GM18508 (cell line): ENCODE data around the gene TTYH2.

Source experiments
- ATAC-seq: cut with Tn5 transposase; IDR thresholded peaks from one replicate; pipeline ENCODE4 v1.9.1; 2021; ENCODE audit warnings: moderate number of reproducible peaks; ENCODE audit not compliant: insufficient read depth, unreplicated experiment

Gene TTYH2

DNA sequence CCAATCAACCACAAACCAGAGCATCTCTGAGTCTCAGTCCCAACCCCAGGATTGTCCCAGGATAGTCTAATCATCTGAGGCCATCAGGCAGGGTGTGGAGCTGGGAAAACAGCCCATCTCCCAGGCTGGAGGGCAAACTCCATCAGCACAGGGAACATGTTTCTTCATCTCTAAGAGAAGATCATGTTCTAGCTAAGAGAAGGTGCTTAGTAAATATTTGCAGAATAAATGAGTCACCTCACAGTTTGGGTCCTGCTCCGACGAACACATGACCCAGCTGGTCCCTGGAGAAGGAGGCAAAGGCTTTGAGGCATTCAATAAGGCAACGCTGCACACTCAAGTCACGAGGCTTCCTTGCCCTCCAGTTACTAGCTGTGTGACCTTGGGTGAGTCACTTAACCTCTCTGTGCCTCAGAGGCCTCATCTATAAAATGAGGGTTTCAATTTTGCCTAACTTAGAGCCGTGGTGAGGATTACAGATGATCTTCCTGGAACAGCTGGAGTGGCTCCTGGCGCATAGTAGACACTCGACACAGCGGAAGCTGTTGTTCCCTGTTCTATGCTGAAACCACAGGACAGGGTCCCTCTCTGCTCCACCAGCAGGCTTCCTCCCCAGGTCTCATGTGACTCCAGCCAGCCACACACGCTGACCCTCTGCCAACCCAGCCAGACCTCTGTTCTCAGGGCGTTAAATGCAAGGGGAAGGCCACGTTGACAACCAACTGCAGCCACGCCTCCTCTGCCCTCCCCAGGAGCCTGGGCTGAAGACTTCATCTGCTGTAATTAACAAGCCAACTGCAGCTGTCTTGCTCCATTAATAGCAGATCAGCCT lies 20.2 kb upstream of the TTYH2 start:
- no peak for ATAC-seq

DNA sequence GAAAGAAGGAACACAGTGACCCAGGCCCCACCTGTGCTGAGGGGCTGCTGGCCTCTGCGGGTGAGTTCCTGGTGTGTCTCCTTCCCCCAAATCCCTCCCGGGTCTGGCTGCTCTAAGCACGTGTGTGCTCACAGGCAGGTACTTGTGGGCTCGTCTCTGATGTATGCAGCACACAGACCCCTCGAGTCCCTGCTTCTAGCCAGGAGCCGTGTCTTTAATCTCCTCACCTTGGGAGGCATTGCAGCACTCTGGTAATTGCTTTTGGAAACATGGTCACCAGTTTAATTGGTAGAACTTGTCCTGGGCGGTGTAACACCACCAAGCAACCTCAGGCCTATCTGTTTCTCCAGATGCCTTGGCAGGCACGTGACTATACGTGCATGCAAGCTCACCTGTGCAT lies 18.7 kb upstream of the TTYH2 start:
- ATAC-seq = no peak

DNA sequence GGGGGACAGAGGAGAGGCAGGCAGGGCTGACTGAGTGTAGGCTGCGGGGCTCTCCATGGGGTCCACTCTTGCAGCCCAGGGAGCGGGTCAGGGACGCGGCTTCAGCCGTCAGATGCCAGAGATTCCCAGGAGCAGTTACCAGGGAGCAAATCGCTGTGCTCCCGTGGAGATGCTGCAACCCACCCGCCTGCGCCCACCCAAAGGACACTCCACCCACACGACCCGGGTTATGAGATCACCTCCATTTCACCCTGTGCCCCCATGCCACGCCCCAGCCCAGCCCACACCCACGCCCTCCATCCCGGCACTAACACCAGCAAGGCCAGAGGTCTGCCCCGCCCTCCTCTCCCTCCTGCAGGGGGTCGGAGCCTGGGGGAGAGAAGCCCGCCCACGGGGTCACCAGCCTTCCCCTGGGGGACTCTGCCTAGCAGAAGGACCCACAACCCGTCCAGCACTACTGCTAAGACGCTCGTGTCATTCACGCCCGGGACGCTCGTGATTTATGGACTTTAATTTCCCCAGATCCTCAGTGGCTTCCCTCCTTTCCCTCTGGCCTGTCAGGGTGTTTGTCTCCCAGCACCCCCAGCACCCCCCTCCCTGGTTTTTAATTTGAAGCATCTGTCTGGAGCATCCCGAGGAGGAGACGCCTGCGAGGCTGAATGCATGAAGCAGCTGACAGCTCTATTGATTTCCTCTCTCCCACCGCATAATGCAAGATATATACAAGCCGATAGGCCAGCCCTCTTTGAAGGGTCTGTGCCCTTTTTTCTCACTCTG lies 16.6 kb upstream of the TTYH2 start:
- no peak for ATAC-seq

DNA sequence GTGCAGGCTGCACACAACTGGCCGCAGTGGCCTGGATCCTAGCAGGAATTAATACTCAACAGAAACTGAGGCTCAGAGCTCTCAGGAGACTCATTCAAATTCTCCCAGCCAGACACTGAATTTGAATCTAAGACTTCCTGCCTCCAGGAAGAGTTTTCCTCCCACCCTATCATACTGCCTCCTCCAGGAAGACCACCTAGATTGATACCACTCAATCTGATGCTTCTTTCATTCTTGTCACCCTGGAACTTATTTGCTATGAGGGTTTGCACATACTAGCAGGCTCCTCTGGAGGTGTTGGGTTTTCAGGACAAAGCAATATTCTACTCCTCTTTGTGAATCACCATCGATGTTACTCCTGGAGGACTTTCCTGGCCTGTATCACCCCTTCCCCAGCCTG lies 15.6 kb upstream of the TTYH2 start:
- no peak for ATAC-seq

DNA sequence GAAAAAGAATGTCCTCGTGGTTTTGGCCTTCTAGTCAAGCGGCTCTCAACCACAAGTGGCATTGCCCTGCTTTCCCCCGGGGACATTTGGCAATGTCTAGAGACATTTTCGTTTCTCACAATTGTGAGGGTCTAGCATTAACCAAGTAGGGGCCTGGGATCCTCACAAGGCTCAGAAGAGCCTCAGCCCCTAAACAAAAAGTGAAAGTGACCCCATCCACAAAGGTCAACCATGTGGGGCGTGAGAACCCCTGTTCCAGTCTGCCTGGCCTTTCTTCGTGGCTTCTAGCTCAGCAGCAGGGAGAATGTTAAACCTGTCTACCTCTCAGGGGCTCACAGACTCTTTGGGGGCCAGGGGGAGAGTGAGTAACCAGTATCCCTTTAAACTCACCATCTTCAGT lies 14.7 kb upstream of the TTYH2 start:
- ATAC-seq = no peak

DNA sequence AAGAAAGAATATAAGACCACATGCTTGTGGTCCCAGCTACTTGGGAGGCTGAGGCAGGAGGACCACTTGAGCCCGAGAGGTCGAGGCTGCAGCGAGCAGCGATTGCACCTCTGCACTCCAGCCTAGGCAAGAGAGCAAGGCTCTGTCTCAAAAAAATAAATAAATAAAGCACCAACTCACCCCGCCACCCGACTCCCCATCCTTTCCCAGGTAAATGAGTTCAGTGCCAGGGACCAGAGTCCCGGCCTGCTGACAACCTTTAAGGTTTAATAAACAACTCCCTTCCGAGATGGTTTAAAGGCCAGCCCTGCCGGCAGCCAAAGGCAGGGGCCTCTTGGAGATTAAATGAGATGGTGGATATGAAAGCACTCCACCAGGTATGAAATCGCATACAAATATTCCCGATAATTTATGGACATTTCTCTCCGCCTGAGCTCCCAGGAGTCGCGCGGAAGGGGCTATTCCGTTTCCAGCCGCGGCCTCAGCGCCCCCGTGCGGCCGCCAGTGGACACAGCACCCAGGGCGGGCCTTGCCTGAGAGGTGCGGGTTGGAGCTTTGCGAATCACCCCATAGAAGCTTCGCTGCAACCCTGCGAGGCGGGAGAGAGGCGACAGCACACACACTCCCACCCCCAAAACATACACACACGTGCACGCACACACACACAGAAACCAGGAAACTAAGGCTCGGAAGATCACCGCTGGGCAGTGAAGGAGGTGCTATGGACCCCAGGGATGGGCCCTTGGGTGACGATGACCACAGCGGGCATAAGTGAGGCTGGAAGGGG lies 13.9 kb upstream of the TTYH2 start:
- ATAC-seq = no peak

DNA sequence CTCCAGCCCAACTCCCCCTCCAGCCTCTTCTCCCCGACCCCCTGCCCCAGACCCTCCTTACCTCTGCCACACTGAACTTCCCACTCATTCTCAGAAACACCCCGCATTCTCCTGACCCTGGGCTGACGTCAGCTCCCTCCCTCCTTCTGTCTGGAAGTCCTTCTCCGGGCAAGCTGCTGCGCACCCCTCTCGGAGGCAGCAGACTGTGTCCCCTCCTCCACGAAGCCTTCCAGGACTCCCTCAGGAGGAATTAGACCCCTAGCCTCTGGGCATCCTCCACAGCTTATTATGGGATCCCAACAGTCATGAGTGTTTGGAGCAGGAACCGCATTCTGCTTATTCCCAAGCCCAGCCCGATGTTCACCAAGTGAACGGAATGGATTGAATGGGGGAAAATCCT lies 13.3 kb upstream of the TTYH2 start:
- no peak for ATAC-seq

DNA sequence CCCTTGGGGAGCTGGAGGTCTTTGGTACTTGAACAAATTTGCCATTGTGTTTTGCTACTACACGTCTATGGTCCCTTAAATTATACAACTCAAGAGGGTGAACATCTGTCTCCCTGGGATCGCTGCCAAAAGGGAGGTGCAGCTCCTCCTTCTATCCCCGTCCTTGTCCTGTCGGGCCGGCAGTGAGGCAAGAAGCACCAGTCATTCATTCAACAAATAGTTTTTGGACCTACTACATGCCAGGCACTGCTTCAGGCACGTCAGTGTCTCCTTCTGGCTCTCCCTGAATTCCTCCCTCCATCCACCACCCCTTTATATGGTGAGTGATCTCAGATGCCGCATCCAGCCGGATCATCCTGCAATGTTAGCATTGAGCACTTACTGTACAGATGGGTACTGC lies 12.1 kb upstream of the TTYH2 start:
- no peak for ATAC-seq

DNA sequence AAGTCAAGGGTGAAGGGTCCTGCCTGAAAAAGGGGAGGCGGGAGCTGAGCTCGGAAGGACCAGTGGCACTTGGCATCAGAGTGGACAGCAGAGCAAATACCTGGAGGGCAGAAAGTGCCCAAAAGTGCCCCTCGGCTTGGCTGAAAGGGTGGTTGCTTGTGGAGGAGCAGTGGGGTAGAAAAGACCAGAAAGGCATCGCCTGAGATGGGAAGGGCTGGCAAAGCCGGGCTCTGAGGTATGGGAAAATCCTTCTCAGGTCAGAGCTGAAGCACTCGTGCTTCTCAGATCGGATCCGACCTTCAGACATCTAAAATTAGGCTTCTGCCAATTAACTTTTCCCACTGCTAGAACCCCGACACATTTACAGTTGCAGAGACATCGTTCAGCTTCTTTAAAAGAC lies 11.4 kb upstream of the TTYH2 start:
- no peak for ATAC-seq

DNA sequence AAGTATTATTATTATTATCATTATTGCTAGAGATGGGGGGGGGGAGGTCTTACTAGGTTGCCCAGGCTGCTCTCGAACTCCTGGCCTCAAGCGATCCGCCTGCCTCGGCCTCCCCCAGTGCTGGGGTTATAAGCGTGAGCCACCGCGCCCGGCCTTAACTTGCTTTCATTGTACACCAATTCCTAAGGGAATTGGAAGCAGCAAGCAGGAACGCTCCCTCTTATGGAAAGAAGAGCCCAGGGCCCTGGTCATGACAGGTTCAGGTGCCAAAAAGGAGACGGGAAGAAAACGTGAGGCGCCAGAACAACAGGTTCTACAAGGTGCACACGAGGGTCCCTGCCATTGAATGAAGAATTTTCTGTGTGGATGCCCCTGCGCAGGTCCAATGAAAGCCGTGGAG lies 10.4 kb upstream of the TTYH2 start:
- no peak for ATAC-seq

DNA sequence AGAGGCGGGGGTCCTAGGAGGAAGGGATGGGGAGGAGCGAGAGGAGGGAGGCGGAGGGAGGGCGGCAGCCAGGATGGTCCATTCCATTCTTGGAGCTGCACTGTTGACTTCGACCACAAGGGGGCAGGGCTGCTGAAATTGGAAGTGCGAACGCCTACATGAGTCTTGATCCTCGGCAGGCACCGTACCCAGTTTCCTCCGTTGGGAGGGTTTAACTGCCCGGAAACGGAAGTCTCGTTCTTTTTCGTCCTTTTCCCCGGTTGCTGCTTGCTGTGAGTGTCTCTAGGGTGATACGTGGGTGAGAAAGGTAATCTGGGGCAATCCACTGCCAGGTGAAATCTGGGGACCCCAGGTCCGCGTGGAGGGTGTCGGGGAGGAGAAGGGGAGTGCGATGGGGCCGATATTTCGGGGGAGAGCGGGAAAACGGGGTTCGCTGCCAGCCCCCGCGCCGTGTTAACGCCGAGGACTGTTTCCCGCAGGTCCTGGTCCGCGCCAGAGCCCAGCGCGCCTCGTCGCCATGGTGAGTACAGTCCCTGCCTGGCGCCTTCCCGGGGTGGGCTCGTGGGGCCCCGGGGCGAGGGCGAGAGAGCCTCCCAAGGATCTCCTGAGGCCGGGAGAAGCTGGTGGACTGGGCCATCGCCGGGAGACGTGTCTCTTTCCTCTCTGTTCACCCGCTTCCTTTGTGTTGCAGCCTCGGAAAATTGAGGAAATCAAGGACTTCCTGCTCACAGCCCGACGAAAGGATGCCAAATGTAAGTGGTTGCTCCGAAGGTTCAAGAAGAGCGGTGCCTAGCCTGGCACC lies 9.7 kb upstream of the TTYH2 start, which contains the start of gene RPL38:
RPL38 (plus strand) TSS at position 240 of the 802 bp plus-strand sequence; CDS start at position 518, 278 bp downstream.
- ATAC-seq = peak; percentile 43

DNA sequence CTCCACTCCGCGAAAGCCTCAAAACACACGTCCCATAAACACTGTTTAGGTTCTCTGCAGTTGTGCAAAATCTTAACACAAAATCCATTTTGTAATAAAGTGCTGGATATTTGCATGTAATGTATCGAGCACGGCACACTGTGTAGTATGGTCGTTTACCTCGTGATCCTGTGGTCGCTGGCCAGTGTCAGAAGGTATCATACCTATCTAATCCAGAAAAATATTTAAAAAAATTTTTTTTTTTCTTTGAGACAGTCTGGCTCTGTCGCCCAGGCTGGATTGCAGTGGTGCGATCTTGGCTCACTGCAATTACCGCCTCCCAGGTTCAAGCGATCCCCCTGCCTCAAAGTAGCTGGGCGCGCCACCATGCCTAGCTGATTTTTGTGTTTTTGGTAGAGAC lies 8.9 kb upstream of the TTYH2 start:
- ATAC-seq = no peak

DNA sequence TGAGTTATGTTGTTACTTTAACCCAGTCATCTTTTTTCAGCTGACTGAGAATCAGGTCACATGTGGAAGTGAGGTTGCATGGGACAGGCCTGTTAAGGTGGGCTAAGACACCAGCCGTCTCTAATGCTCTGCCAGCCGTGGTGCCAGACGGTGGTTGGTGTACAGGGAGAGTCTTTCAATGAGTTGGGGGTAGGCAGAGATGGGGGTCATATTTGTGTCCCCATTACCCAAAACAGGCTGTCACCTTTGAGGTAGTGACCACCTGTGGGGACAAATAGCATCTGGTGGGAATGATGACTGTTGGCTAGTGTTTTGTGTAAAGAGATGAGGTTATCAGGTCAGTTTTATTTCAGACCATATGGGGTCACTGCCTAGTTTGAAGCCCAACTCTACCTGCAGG lies 8.1 kb upstream of the TTYH2 start:
- no peak for ATAC-seq

DNA sequence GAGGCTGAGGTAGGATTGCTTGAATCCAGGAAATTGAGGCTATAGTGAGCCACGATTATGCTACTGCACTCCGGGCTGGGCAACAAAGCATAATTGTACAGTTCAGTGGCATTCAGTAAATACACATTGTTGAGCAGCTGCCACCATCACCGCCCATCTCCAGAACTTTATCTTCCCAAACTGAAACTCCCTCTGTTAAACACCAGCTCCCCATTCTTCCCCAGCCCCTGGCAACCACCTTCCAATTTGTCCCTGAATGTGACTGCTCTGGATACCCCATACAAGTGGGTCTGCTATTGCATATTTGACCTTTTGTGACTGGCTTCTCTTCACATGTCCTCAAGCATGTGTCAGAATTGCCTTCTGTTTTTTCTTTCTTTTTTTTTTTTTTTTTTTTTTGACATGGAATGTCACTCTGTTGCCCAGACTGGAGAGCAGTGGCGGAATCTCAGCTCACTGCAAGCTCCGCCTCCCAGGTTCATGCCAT lies 7.0 kb upstream of the TTYH2 start:
- no peak for ATAC-seq

DNA sequence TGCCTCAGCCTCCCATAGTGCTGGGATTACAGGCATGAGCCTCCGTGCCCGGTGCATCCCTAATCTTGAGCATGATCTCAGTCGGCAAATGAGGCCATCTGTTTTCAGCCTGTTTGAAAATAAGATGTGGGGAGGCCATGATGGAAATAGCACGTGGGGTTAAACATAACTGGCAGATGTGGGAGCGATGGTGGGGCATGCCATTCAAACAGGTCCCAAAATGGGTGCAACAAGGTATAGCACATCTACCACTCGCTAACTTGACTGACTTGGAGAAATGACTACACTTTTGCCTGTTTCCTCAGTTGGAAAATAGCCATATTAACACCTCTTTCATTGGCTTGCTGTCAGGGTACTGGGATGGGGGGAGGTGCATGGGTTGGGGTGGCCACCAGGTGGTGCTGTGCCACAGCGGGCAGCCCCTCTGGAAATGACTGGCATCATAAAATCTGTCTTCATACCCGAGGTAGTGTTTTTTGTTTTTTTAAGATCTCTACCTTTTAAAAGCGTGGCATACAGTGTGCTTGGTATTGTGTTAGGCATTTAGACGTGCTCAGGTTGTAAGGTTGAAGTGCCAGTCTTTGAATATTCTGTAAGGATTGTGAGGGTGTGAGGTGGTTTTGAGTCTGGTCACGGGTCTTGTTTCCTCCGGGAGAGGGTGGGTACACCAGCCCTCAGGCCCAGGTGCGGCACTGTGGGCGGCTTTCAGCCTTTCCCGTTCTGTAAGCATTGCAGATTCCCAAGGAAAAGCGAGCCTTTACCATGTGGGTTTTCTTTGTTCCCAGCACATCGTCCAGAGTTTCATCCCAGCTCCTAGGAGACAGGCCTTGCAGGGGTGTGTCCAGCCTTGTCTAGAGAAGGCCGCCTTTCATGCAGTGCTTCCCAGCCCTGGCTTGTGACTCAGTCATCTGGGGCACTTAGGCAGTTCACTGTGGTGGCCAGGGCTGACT lies 2.9 kb upstream of the TTYH2 start:
- ATAC-seq = no peak

DNA sequence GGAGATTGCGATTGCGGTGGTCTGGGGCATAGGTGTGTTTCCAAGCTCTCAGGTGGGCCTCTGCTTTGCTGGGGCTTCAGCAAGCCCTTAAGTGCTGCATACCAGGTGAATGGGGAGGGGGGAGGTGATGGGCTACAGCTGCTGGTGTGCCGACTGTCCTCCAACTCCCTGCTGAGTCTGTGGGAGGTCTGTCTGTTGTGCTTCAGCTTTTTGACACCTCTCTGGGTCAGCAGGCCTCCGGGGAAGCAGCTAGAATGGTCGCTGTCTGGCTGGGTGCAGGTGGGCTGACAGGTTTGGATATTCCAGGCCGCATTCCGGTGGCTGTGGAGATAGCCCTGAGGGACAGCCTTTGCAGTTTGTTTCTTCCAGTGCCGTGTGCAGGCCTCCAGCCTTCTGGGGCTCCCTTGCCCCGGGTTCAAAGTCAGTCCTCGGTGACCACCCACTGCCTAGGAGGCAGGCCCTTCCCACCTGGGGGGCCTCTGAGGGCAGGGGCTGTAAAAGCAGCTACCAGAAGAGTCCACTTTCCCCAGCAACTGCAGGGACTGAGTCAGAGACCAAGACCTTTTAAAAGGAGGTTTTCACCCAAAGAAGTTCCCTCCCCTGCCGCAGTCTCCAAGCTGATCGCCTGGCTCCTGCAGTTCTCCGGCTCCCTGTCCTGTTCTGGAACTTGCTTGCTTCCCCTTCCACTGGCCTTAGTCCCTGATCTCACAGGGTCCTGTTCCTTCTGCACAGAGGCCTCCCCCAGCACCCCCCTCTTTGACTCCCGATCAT lies 2.0 kb upstream of the TTYH2 start:
- ATAC-seq = no peak

DNA sequence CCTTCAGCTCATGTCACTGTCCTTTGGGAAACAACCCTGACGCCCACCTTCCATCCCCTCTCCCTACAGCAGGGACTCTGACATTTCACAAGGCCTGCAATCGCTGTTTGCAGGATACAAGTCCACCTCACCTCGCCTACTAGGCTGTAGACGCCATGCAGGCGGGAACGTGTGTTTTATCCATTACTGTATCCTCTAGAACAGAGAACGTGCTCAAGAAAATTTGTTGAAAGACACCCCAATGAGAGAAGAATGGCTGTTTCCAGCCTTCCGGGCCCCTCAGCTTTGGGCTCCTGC lies 1.5 kb upstream of the TTYH2 start:
- ATAC-seq = no peak

DNA sequence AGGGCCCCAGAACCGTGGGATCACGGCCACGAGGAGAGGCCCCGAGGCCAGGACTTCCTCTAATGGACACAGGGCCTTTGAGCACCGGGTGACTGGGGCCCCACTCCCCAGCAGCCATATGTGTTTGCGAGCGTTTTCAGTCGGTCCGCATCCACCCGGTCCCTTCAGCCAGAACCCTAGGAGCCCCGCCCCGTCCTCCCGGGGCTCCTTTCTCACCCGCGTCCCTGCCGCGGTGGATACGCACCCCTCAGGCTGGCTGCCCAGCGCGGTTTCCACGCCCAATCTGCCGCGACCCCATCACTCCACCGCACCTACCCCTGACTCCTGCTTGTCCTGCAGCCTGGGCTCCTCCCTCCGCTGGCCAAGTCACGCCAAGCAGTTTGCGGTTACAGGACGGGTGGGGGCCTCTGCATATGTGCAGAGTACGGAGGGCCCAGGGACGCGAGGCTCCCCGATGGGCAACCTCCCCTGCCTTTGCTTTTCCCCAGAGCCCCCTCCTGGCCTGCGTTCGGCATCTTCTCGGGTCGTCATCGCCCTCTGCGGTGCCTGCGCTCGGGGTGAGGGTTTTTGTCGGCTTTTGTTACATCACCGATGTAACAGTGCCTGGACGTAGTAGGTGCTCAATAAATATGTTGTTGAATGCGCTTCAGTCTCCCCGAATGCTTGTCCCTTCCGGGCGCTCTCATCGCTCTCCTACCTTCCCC lies 1.0 kb upstream of the TTYH2 start:
- no peak for ATAC-seq
